Measurements from ENCODE around the gene SFXN5. TPM values are rescaled to one million over a fixed set of nuclear protein-coding genes. Genes with fewer than 3 reads are reported as not detected.

The SFXN5 gene
- polyA plus RNA-seq, 2 of the 4 experiments (the other 2 are of a cell fraction), result 16.7 to 19.6 TPM

DNA sequence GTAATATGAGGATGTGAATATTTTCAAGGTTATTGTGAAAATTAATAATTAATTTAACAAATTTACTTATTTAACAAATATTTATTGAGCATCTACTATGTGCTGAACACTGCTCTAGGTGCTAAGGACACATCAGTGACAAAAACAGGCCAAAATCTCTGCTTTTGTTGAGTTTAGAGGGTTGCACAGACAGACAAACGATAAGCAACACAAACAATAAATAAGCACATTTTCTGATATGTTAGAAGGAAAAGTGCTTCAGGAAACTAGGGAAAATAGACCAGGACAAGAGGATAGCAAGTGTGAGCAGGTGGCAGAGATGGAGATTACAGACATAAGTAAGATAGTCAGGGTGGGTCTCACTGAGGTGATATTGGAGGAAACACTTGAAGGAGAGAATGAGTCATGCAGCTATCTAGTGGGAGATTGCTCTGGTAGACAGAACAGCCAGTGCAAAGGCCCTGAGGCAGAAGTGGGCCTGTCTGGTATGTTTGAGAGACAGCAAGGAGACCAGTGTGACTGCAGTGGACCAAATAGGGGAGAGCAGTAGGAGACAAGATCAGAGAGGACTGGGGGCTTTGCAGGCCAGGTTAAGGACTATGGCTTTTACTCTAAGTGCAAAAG lies 38.3 kb downstream of the SFXN5 start (continued):
- no peak for TF ChIP-seq HOXA7 (CRISPR knock-in tag; IDR thresholded peaks at IDR 0.05)
- TF ChIP-seq RFX5 (IDR thresholded peaks at IDR 0.05), result no peak
- TF ChIP-seq, protein P1, sequence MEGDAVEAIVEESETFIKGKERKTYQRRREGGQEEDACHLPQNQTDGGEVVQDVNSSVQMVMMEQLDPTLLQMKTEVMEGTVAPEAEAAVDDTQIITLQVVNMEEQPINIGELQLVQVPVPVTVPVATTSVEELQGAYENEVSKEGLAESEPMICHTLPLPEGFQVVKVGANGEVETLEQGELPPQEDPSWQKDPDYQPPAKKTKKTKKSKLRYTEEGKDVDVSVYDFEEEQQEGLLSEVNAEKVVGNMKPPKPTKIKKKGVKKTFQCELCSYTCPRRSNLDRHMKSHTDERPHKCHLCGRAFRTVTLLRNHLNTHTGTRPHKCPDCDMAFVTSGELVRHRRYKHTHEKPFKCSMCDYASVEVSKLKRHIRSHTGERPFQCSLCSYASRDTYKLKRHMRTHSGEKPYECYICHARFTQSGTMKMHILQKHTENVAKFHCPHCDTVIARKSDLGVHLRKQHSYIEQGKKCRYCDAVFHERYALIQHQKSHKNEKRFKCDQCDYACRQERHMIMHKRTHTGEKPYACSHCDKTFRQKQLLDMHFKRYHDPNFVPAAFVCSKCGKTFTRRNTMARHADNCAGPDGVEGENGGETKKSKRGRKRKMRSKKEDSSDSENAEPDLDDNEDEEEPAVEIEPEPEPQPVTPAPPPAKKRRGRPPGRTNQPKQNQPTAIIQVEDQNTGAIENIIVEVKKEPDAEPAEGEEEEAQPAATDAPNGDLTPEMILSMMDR (IDR thresholded peaks at IDR 0.05), result no peak
- no peak for TF ChIP-seq MYC (IDR thresholded peaks at IDR 0.05; ENCODE audit: borderline replicate concordance, low read length)

DNA sequence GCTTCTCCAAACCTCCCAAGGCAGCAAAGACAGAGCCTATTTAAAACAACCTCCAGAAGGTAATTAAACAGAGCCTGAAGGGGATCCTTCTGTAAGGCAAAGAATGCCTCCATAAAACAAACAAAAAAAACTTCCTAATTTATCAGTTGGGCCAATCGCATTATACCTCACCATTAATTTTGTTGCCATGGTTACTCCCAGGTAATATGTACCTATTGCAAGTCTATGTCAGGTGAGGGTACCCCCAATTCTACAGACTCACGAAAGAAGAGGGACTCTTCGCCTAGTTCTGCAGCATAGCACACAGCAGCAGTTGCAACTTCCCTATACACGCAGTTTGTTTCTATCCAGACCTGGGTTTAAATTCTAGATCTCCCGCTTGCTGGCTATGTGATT lies 38.8 kb downstream of the SFXN5 start:
- Histone ChIP-seq H3K4me1 (peaks cover 52% of the 10 kb centered on the region), H3K27ac (peak overlapping the region; percentile 22 to 66; a peak in 5 of 6 replicates), H3K4me3 (no peak overlapping the region), H3K9me3 (no peaks in the 10 kb centered on the region), H3K4me2 (peak overlapping the region; percentile 66)
- DNase-seq (ENCODE audit: low read depth in 1 of 2, low spot score in 1 of 2) (no peak), ATAC-seq (no peak), FAIRE-seq (no peak)
- CTCF ChIA-PET, result interaction anchor here (0.9 to 3.1 kb wide), 4 partner anchors 8 to 140 kb away, joined by 3 to 9 read pairs (median 6); no protein-coding TSS in a partner anchor
- POLR2A ChIA-PET, result no interaction called here
- TF ChIP-seq CBX8 (IDR thresholded peaks at IDR 0.05) (no peak), EHMT2 (IDR thresholded peaks at IDR 0.05; ENCODE audit: low read depth) (no peak)
- WGBS (ENCODE audit: missing lambda C conversion rate), result 92% methylated on average over 5 of the region's 5 CpGs

DNA sequence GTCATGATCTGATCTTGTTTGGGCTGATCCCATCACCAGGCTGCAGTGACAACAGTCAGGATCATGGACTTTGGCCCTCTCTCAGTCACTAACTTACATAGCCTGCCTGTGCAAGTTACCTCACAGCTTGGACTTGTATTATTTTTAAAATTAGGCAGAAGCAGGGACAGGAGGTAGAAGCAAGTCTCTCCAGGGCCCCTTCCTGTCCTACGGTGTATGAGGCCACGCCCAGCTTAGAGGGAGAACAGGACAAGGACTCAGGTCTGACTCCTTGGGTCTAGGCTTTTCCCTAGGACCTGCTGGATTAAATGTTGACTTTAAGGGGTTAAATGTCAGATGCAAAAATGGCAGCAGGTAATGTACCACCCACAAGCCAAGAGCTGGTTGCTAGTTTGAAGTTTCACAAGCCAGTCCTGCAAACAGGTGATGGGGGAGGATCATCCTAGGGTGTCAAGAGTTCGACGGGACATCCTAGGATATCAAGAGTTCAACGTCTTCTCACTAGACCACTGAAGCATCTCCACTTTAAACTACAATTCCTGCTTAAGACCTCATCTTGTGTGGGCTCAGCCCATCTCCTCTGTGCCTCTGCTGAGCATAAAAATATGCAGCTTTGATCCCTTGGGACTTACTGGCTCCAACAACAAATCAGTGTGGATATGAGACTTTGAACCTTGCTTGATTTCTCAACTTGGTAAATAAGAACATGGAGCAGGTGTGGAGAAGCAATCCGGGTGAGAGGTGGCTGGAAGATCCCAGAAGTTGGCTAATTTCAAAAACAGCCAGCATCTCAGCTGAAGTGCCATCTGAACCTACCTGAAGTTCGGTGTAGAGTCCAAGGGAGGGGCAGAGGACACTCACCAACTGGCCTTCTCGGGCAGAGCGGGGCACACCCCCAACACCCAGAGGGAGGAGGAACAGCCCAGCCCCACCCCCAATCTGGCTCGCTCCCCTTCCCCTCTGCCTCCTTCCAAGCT lies 39.5 kb downstream of the SFXN5 start:
- H3K4me3 ChIP-seq, result no peak overlapping the region
- DNase-seq (ENCODE audit: low read depth in 1 of 2, low spot score in 1 of 2) (peak in 1 of 2 experiments; percentile 58), ATAC-seq (peak; percentile 21 to 25; a peak in 3 of 6 replicates), FAIRE-seq (no peak)
- peak overlapping the region; percentile 66 for H3K4me2 ChIP-seq
- TF ChIP-seq CEBPB (IDR thresholded peaks at IDR 0.05) (peak in 1 of 2 experiments; percentile 52; a peak in 1 of 4 replicates), JUN (IDR thresholded peaks at IDR 0.05) (0 out of 5 replicates have a peak, but pooled peaks of 1 of the 2 experiments have one; percentile 25), ZNF302 (CRISPR knock-in tag; IDR thresholded peaks at IDR 0.05) (no peak), MAFK (IDR thresholded peaks at IDR 0.05; ENCODE audit: partially characterized antibody) (no peak), FOSB (CRISPR knock-in tag; IDR thresholded peaks at IDR 0.05) (no peak)
- TF ChIP-seq, protein P2, sequence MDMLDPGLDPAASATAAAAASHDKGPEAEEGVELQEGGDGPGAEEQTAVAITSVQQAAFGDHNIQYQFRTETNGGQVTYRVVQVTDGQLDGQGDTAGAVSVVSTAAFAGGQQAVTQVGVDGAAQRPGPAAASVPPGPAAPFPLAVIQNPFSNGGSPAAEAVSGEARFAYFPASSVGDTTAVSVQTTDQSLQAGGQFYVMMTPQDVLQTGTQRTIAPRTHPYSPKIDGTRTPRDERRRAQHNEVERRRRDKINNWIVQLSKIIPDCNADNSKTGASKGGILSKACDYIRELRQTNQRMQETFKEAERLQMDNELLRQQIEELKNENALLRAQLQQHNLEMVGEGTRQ (IDR thresholded peaks at IDR 0.05), result no peak
- POLR2A ChIA-PET, result no interaction called here
- CTCF ChIA-PET, result interaction anchor here (0.6 to 3.1 kb wide), 10 partner anchors 9 to 145 kb away, joined by 3 to 9 read pairs (median 3); no protein-coding TSS in a partner anchor
- H3K27ac ChIP-seq, result peak overlapping the region; percentile 62 to 66
- peaks cover 49% of the 10 kb centered on the region for H3K4me1 ChIP-seq
- no peaks in the 10 kb centered on the region for H3K9me3 ChIP-seq
- WGBS (ENCODE audit: missing lambda C conversion rate), result 52% methylated on average over 10 of the region's 10 CpGs

DNA sequence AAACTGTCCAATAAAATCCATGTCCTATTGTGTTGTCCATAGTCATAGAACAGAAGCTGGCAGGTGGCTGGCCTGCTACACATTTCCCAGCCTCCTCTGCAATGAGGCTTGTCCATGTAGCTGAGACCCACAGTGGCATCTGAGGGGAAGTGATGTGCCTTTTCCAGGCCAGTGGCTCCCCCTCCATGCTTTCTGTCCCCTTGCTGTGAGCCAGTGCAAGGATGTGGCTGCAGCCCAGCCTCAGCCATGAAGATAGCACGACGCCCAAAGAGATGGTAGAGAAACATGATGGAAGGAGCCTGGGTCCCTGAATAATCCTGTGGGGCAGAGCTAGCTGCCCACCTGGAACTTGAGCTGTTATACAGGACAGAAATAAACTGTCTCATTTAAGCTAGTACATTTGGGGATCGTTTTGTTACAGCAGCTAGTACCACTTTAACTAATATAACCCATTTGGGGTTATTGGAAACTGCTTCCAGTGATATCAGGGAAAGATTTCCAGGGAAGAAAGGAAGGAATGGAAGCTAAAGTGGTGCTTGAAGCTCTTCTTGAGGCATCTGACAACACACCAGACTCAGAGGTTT lies 40.3 kb downstream of the SFXN5 start:
- POLR2A ChIA-PET, result no interaction called here
- DNase-seq (ENCODE audit: low read depth in 1 of 2, low spot score in 1 of 2) (no peak), FAIRE-seq (no peak), ATAC-seq (no peak)
- no peaks in the 10 kb centered on the region for H3K9me3 ChIP-seq
- CTCF ChIA-PET, result interaction anchor here (0.6 to 3.1 kb wide), 11 partner anchors 8 to 146 kb away, joined by 3 to 9 read pairs (median 3); no protein-coding TSS in a partner anchor
- H3K4me1 ChIP-seq, result peaks cover 41% of the 10 kb centered on the region
- 72% methylated on average over 3 of the region's 3 CpGs for WGBS (ENCODE audit: missing lambda C conversion rate)
- H3K27ac ChIP-seq, result peak overlapping the region; percentile 62 to 66
- H3K4me3 ChIP-seq, result no peak overlapping the region
- no peak for TF ChIP-seq RCOR1 (IDR thresholded peaks at IDR 0.05; ENCODE audit: low read depth, low read length)
- no peak for TF ChIP-seq ZNF302 (CRISPR knock-in tag; IDR thresholded peaks at IDR 0.05)
- TF ChIP-seq EHF (CRISPR knock-in tag; IDR thresholded peaks at IDR 0.05), result no peak
- peak overlapping the region; percentile 66 for H3K4me2 ChIP-seq
